ENCODE measurements around the gene SERTAD2. TPM values are rescaled to one million over a fixed set of nuclear protein-coding genes. Genes with fewer than 3 reads are reported as not detected.

The SERTAD2 gene
- total and polyA plus RNA-seq, 2 experiments from 2014 or later, result 12.0 to 21.2 TPM

- no peak overlapping the region for H3K27ac ChIP-seq
- no peaks in the 10 kb centered on the region for H3K27me3 ChIP-seq
- H3K4me3 ChIP-seq, result no peak overlapping the region
- no peaks in the 10 kb centered on the region for H3K36me3 ChIP-seq
- H3K4me1 ChIP-seq (ENCODE audit: low read depth), result peaks cover 8% of the 10 kb centered on the region
- no peaks in the 10 kb centered on the region for H3K9me3 ChIP-seq (ENCODE audit: low read depth)
- TF ChIP-seq CTCF (IDR thresholded peaks at IDR 0.05; ENCODE audit: low read depth, low read length), result no peak
- DNase-seq (ENCODE audit: low read depth in 1 of 2, low spot score in 1 of 2), result no peak
These were observed 26.1 kb upstream of the SERTAD2 start for GRCh38 chr2:64679673-64680425.

- H3K27ac ChIP-seq, result no peak overlapping the region
- H3K27me3 ChIP-seq, result no peaks in the 10 kb centered on the region
- H3K36me3 ChIP-seq, result no peaks in the 10 kb centered on the region
- no peak overlapping the region for H3K4me3 ChIP-seq
- no peak for TF ChIP-seq CTCF (IDR thresholded peaks at IDR 0.05; ENCODE audit: low read depth, low read length)
- no peak for DNase-seq (ENCODE audit: low read depth in 1 of 2, low spot score in 1 of 2)
- no peaks in the 10 kb centered on the region for H3K9me3 ChIP-seq (ENCODE audit: low read depth)
- H3K4me1 ChIP-seq (ENCODE audit: low read depth), result peaks cover 8% of the 10 kb centered on the region
These were observed 25.3 kb upstream of the SERTAD2 start for GRCh38 chr2:64678771-64679590.

GRCh38 chr2:64677530-64677929, 23.8 kb upstream of the SERTAD2 start:
- DNase-seq (ENCODE audit: low read depth in 1 of 2, low spot score in 1 of 2), result no peak
- H3K27ac ChIP-seq, result no peak overlapping the region
- no peaks in the 10 kb centered on the region for H3K27me3 ChIP-seq
- H3K36me3 ChIP-seq, result no peaks in the 10 kb centered on the region
- no peak overlapping the region for H3K4me3 ChIP-seq
- TF ChIP-seq CTCF (IDR thresholded peaks at IDR 0.05; ENCODE audit: low read depth, low read length), result no peak
- peaks cover 8% of the 10 kb centered on the region for H3K4me1 ChIP-seq (ENCODE audit: low read depth)
- H3K9me3 ChIP-seq (ENCODE audit: low read depth), result no peaks in the 10 kb centered on the region

- H3K36me3 ChIP-seq, result no peaks in the 10 kb centered on the region
- no peaks in the 10 kb centered on the region for H3K9me3 ChIP-seq (ENCODE audit: low read depth)
- H3K27me3 ChIP-seq, result no peaks in the 10 kb centered on the region
- H3K4me1 ChIP-seq (ENCODE audit: low read depth), result peaks cover 8% of the 10 kb centered on the region
- TF ChIP-seq CTCF (IDR thresholded peaks at IDR 0.05; ENCODE audit: low read depth, low read length), result no peak
- H3K4me3 ChIP-seq, result no peak overlapping the region
- H3K27ac ChIP-seq, result no peak overlapping the region
- DNase-seq (ENCODE audit: low read depth in 1 of 2, low spot score in 1 of 2), result no peak
These were observed 22.1 kb upstream of the SERTAD2 start for GRCh38 chr2:64675860-64676259.

GRCh38 chr2:64672708-64673107, 19.0 kb upstream of the SERTAD2 start:
- Histone ChIP-seq H3K9me3 (ENCODE audit: low read depth) (no peaks in the 10 kb centered on the region), H3K4me1 (ENCODE audit: low read depth) (no peaks in the 10 kb centered on the region), H3K4me3 (no peak overlapping the region), H3K36me3 (no peaks in the 10 kb centered on the region), H3K27ac (no peak overlapping the region), H3K27me3 (no peaks in the 10 kb centered on the region)
- TF ChIP-seq CTCF (IDR thresholded peaks at IDR 0.05; ENCODE audit: low read depth, low read length), result no peak
- DNase-seq (ENCODE audit: low read depth in 1 of 2, low spot score in 1 of 2), result no peak

Data from cardiac muscle cell (in vitro differentiated cells and primary cell).